ENCODE measurements around the gene TMEM231.
A peak's percentile ranks its signal among the peaks of the same experiment; 100 is the strongest.
"Not testable (repeated sequence)": the region's sequence is repeated elsewhere in the genome, so short reads cannot be mapped to it uniquely, and the experiment has no call there.

Gene TMEM231

DNA sequence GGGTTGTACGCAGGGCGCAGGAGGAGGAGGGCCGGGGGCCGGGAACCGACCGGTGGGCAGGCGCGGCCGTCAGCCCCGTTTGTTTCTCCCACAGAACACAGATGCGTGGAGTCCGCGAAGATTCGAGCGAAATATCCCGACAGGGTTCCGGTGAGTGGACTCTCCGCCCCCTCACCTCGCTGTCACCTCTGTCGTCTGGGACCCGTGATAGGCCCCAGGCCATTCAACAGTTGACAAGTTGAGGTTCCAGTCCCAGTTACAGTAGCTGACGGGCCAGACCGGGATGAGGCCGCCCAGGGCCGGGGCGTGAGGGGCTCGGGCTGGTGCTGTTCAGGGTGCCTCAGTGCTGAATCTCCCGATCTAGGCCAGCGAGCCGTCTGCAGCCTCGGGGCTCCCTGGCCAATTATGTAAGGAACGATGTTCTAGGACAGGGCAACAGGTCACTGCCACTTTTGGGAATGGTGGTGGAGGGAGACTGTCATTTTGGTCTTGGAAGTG is 10.8 kb upstream of the TMEM231 start:
- DNase-seq (ENCODE audit: low read depth in 3 of 3), result no peak

DNA sequence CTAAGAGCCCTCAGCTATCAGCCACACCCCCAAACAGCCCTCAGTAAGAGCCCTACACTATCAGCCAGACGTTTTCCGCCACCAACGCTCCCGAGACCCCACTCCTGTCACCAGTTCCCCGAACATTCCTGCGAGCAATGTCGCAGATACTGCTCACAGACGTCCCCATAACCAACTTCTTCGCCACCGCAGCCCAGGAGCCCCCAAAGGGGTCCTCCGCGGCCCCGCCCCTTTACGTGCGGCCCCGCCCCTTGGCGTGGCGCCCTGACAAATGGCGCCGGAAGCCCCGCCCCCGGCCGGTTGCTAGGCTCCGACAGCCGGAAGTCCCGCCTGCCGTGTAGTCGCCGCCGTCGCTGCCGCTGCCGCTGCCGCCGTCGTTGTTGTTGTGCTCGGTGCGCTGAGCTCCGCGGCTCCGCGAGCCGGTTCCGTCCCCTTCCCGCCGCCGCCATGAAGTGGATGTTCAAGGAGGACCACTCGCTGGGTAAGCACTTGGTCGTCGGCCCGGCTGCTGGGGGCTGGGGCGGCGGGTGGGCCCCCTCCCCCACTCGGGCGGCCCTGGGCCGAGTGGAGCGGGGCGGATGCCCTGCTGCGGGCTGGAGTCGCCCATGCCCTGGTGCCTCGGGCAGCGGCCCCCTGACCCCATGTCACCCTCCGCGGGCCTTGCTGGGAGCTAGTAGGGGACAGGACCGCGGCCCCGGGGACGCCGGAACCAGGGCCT is 10.1 kb upstream of the TMEM231 start, which contains the start of gene GABARAPL2:
TSS of gene GABARAPL2 (plus strand) at position 340 of the 718 bp plus-strand sequence. CDS start at position 448, 108 bp downstream.
- peak; percentile 81 to 89 (median 82) for DNase-seq (ENCODE audit: low read depth in 3 of 3)

DNA sequence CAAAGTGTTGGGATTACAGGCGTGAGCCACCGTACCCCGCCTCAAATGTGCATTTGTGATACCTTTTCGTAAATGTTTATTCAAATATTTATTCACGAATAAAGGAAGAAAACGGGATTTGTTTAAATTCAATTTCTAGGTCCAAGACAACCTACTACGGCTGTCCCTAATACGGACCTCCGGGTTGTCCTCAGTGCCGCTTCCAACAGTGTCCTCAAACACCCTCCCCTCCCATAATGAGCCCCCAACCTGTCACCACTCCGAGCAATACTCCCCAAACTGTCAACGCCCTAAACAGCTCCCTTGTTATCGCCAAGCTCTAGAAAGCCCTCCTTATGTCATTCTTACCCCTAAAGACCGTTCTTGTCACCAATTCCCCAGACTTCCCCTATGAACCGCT is 9.6 kb upstream of the TMEM231 start:
- no peak for DNase-seq (ENCODE audit: low read depth in 3 of 3)

DNA sequence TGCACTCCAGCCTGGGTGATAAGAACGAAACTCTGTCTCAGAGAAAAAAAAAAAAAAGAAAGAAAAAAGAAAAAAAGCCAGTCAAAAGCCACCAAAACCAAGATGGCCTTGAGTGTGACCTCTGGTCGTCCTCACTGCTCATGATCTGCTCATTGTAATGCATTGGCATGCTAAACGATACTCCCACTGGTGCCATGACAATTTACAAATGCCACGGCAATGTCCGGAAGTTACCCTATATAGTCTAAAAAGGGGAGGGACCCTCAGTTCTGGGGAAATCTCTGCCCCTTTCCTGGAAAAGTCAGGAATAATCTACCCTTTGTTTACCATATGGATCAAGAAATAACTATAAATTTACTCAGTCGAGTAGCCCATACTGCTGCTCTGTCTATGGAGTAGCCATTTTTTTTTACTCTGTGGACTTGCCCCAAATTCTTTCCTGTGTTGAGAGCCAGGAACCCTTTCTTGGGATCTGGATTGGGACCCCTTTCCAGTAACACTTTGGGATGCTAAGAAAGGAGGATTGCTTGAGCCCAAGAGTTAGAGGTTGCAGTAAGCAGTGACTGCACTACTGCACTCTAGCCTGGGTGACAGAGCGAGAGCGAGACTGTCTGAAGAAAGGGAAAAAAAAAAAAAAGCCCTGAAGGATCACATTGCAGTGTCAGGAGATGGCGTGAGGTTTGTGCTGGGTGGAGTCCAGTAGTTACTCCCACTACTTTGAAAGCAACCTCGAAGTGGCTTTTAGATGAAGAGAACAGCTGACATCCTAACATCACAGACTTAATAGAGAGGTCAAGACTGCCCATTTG is 3.7 kb upstream of the TMEM231 start:
- DNase-seq (ENCODE audit: low read depth in 3 of 3), result no peak

- no peak for DNase-seq (ENCODE audit: low read depth in 3 of 3)
Observed at GRCh38 chr16:75558846-75559401, 2.9 kb upstream of the TMEM231 start.

DNA sequence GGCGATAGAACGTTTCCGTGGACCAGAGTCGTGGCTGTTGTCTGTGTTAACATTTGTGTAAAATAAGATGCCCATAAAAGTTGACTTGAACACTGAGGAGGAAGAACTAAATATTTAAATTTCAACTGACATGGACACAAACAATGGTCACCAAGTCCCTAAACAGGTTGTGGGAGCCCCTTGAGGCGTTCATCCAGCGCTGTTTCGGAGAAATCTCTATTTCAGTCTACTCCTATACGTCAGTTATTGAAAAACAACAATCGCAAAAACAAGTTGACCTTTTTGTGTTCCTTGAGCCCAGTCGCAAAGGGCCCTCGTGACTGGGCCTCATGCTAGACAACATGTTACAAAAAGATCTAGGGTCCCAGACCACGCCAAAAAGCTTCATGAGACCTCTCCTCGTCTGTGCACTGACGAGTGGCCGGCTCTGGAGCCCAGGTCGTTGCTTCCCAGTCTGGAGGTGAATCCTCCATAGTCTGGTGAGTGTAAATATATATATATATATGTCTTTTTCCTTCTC is 439 bp upstream of the TMEM231 start:
- DNase-seq (ENCODE audit: low read depth in 3 of 3), result no peak

GRCh38 chr16:75555213-75555706 is 792 bp downstream of the TMEM231 start:
- DNase-seq (ENCODE audit: low read depth in 3 of 3), result no peak

- no peak for DNase-seq (ENCODE audit: low read depth in 3 of 3)
Observed at GRCh38 chr16:75552951-75553350, 3.1 kb downstream of the TMEM231 start.

GRCh38 chr16:75550211-75550662 is 5.8 kb downstream of the TMEM231 start:
- no peak for DNase-seq (ENCODE audit: low read depth in 3 of 3)

DNA sequence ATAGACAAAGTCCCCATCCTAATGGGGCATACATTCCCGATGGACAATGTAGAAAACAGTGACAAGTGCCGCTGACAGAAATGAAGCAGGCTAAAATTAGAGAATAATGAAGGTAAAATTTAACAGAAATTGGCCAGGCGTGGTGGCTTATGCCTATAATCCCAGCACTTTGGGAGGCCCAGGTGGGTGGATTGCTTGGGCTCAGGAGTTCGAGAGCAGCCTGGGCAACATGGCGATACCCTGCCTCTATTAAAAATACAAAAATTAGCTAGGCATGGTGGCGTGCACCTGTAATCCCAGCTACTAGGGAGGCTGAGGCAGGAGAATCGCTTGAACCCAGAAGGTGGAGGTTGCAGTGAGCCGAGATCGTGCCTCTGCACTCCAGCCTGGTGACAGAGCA is 7.6 kb downstream of the TMEM231 start:
- DNase-seq (ENCODE audit: low read depth in 3 of 3), result not testable (repeated sequence)

DNA sequence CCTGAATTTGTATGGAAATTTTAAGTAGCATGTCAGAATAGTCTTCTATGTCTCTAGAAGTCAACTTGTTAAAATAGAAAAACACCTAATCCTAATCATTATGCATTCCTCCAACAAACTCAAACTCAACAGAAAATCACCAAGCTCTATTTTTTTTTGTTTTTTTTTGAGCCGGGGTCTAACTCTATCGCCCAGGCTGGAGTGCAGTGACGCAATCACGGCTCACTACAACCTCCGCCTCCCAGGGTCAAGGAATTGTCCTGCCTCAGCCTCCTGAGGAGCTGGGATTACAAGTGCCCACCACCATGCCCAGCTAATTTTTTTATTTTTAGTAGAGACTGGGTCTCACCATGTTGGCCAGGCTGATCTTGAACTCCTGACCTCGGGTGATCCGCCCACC is 9.8 kb downstream of the TMEM231 start:
- DNase-seq (ENCODE audit: low read depth in 3 of 3), result no peak

- DNase-seq (ENCODE audit: low read depth in 3 of 3), result not testable (repeated sequence)
Observed at GRCh38 chr16:75545879-75546278, 10.2 kb downstream of the TMEM231 start.

- DNase-seq (ENCODE audit: low read depth in 3 of 3), result not testable (repeated sequence)
Observed at GRCh38 chr16:75542462-75542861, 13.6 kb downstream of the TMEM231 start.

DNA sequence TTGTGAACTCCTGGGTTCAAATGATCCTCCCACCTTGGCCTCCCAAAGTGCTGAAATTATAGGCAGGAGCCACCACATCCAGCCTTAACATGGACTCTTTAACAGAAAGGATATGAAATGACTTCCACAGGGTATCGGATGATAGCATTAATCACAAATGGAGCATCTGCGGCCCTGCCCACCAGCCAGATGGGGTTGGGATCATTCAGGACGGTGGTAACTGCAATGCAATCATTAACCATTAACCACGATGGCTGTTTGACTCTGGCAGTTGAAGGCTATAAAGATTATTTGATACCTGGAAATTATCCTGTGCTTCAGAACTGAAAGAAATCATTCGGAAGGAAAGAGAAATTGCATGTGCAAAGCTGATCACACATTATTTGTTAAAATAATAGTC is 14.8 kb downstream of the TMEM231 start:
- no peak for DNase-seq (ENCODE audit: low read depth in 3 of 3)

GRCh38 chr16:75538882-75539565 is 17.0 kb downstream of the TMEM231 start:
- DNase-seq (ENCODE audit: low read depth in 3 of 3), result not testable (repeated sequence)

- DNase-seq (ENCODE audit: low read depth in 3 of 3), result no peak
Observed at GRCh38 chr16:75537776-75538175, 18.3 kb downstream of the TMEM231 start.

- no peak for DNase-seq (ENCODE audit: low read depth in 3 of 3)
Observed at GRCh38 chr16:75535901-75536300, 20.2 kb downstream of the TMEM231 start, which contains the start of gene CHST5. Gene CHST5, minus strand, starts transcription at chr16:75536108. Its CDS starts 5,724 bp downstream, at chr16:75530384.

DNA sequence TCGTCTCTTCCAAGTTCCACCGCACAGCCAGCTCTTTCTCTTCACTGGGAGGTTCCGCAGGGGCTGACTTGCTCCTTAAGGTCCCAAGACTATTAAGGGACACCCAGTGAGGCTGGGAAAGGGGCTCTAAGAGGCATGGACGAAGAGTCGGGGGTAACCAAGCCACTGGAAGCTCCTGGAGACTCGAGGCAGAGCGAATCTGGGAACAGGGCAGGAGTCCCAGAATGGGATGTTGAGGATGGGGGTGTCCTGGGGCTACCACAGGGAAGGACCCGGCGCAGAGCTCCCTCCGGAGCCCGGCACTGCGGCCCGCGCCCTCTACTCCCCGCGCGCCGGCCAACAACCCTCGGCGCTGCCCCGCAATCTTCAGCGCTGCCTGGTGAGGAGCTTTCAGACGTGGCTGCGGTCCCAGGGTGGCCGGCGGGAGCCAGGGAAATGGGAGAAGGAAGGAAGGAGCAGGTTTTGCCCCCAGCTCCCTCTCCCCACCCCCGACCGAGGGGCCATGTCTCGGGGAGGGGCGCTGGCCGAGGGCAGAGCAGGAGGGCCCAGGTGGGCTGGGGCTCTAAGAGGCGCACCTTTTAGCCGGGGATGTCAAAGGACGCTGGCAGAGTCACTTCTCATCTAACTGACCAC is 20.7 kb downstream of the TMEM231 start:
- DNase-seq (ENCODE audit: low read depth in 3 of 3), result no peak

DNA sequence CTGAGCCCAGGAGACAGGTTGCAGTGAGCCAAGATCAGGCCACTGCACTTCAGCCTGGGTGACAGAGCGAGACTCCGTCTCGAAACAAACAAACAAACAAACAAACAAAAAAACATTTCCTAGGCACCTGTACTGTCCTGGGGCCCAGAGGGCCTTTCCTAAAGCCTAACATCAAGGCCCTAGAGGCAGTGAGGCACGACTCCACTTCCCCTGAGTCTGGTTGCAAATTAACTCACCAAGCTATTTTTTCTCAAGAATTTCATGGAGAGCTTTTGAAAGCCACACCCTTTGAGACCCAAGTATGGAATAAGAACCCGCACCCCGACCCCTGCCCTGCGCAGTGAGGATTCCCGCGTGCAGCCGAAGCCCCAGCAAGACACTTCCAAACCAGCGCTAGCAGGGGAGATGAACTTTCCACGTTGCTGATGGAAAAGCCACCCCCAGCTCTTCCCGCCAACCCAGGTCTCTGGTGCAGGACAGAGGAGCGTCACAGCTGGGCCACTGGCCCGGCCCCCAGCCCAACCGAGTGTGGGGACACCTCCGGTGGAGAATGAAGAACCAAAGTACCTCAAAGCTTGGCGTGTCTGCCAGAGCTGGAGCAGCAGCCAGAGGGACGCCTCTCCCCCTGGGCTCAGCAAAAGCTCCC is 21.4 kb downstream of the TMEM231 start:
- no peak for DNase-seq (ENCODE audit: low read depth in 3 of 3)

DNA sequence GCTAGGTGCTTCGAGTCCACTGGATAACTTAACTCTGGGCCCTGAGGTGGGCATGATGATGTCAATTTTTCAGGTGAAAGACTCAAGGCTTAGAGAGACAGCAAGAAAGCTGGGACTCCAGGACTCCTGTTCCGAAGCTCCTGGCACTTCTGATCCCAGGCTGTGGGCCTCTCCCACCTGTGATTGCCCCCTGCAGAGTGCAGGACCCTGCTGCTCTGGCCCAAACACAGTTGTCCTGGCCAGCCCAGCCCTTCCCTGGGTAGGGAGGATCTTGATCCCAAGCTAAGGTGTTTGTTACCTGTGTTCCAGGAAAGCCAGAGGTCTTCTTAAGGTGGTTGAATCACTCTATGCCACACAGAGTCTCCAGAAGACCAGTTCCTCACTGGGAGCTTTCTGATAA is 23.3 kb downstream of the TMEM231 start:
- no peak for DNase-seq (ENCODE audit: low read depth in 3 of 3)
